ENCODE data around the gene TPI1. TPM values are rescaled to one million over a fixed set of nuclear protein-coding genes. Genes with fewer than 3 reads are reported as not detected.

Gene TPI1
- total and polyA plus RNA-seq, 2 donors (not counting 3 experiments of a cell fraction or from before 2014, with no cell fraction given) = 643 to 1,816 TPM

DNA sequence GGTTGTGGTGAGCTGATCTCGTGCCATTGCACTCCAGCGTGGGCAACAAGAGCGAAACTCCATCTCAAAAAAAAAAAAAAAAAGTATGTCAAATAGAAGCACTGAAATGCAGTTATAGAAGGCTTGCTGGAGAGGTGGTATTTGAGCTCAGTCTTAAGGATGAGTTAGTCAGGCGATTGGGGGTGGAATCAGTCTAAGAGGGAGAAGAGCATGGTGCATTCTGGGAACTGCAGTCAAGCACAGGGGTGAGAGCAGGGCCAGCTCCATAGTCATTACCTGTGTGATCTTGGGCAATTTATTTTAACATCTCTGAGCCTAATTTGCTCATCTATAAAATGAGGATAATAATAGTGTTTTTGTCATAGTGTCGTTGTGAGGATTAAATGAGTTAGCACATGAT lies 32.5 kb upstream of the TPI1 start:
- ChIA-PET POLR2A (interaction anchor here (1.0 kb wide), 1 partner anchor 32 kb away, joined by 3 read pairs; the partner anchor contains the start of gene TPI1), CTCF (interaction anchor here (0.5 to 2.9 kb wide), 8 partner anchors 10 to 220 kb away, joined by 3 to 17 read pairs (median 4); partner anchors contain the start of genes CDCA3, MLF2, PTMS and USP5)
- Histone ChIP-seq H3K9me1 (replicated peaks; ENCODE audit: control insufficient read depth, extremely low read depth, insufficient read depth, low read length) (no peaks in the 10 kb centered on the region), H3K79me2 (ENCODE audit: control insufficient read depth, insufficient read depth, low read length) (peaks cover 8% of the 10 kb centered on the region), H3K9ac (replicated peaks; ENCODE audit: extremely low read depth, insufficient read depth, low read length) (no peak overlapping the region), H3K9me3 (replicated peaks; ENCODE audit: control insufficient read depth, insufficient read depth, low read length) (no peaks in the 10 kb centered on the region), H2AFZ (ENCODE audit: low read depth, low read length) (no peak overlapping the region), H4K20me1 (replicated peaks; ENCODE audit: control insufficient read depth, extremely low read depth, insufficient read depth, low read length) (no peaks in the 10 kb centered on the region), H3K4me1 (ENCODE audit: control insufficient read depth, extremely low read depth, insufficient read depth, low read length) (peaks cover 6% of the 10 kb centered on the region), H3K4me3 (replicated peaks in 1 of 3; ENCODE audit: insufficient read depth in 1 of 3, low read depth in 1 of 3, low read length in 3 of 3) (no peak overlapping the region), H3K27me3 (ENCODE audit: control insufficient read depth in 2 of 2, insufficient read depth in 2 of 2, low read length in 2 of 2) (no peaks in the 10 kb centered on the region), H3K36me3 (ENCODE audit: control insufficient read depth in 2 of 2, extremely low read depth in 1 of 2, insufficient read depth in 2 of 2, low read length in 2 of 2) (peaks cover 3 to 51% of the 10 kb centered on the region in 2 experiments), H3K4me2 (ENCODE audit: insufficient read depth, low read length) (no peak overlapping the region), H3K27ac (ENCODE audit: insufficient read depth, low read depth, low read length) (no peak overlapping the region)
- dilution Hi-C loops (cut with MboI; ENCODE audit: extremely low pct_ligation_motif_present, low sequenced_read_pairs) = no loop called here
- BruUV-seq (replicated peaks) = no TSS peak
- intact Hi-C loops (cut with micrococcal nuclease) = loop anchor here (2.0 kb wide), 1 partner anchor 16 kb away; the partner anchor contains the start of gene CDCA3
- FAIRE-seq = no peak
- TF ChIP-seq GATA2 (IDR thresholded peaks at IDR 0.05; ENCODE audit: insufficient read depth, insufficient read length, low read depth, low read length) (no peak), POLR2A (IDR thresholded peaks at IDR 0.05; ENCODE audit: low read depth, low read length) (no peak), MYC (IDR thresholded peaks at IDR 0.05; ENCODE audit: low read depth, low read length) (no peak), FOS (IDR thresholded peaks at IDR 0.05; ENCODE audit: borderline replicate concordance, insufficient read depth, low read length) (no peak), POLR2AphosphoS5 (IDR thresholded peaks at IDR 0.05; ENCODE audit: insufficient read depth, low read depth, low read length) (no peak), JUN (IDR thresholded peaks at IDR 0.05; ENCODE audit: borderline replicate concordance, insufficient read depth, insufficient read length, low read depth) (no peak), EZH2 (IDR thresholded peaks at IDR 0.05; ENCODE audit: borderline replicate concordance, low read depth, low read length, severe bottlenecking) (no peak)
- TF ChIP-seq, protein P1, sequence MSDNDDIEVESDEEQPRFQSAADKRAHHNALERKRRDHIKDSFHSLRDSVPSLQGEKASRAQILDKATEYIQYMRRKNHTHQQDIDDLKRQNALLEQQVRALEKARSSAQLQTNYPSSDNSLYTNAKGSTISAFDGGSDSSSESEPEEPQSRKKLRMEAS (IDR thresholded peaks at IDR 0.05; ENCODE audit: insufficient read depth, insufficient read length) = no peak
- TF ChIP-seq, protein P2, sequence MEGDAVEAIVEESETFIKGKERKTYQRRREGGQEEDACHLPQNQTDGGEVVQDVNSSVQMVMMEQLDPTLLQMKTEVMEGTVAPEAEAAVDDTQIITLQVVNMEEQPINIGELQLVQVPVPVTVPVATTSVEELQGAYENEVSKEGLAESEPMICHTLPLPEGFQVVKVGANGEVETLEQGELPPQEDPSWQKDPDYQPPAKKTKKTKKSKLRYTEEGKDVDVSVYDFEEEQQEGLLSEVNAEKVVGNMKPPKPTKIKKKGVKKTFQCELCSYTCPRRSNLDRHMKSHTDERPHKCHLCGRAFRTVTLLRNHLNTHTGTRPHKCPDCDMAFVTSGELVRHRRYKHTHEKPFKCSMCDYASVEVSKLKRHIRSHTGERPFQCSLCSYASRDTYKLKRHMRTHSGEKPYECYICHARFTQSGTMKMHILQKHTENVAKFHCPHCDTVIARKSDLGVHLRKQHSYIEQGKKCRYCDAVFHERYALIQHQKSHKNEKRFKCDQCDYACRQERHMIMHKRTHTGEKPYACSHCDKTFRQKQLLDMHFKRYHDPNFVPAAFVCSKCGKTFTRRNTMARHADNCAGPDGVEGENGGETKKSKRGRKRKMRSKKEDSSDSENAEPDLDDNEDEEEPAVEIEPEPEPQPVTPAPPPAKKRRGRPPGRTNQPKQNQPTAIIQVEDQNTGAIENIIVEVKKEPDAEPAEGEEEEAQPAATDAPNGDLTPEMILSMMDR (IDR thresholded peaks at IDR 0.05; ENCODE audit: extremely low read depth in 1 of 2, insufficient read depth in 1 of 2, low read depth in 1 of 2, low read length in 2 of 2) = no peak
- no peak for DNase-seq (ENCODE audit: low read depth, low spot score)
